Measurements from ENCODE around the gene DDTL. TPM values are rescaled to one million over a fixed set of nuclear protein-coding genes. Genes with fewer than 3 reads are reported as not detected.
"Not testable (repeated sequence)": the region's sequence is repeated elsewhere in the genome, so short reads cannot be mapped to it uniquely, and the experiment has no call there.

Gene DDTL
- total RNA-seq, 1 experiment from 2014 or later, result not detected

DNA sequence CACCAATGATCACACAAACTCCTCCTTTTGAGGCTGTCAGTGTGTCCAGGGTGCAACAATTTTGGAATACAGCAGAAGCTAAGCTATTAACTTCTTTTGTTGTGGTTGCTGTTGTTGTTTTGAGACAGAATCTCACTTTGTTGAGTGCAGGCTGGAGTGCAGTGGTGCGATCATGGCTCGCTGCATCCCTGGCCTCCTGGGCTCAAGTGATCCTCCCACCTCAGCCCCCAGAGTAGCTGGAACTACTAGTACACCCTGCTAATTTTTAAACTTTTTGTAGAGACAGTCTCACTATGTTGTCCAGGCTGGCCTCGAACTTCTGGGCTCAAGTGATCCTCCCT is 27.7 kb upstream of the DDTL start:
- intact Hi-C loops (cut with micrococcal nuclease; ENCODE audit: unreplicated experiment), result no loop called here
- Histone ChIP-seq H3K4me1 (replicated peaks; ENCODE audit: insufficient read depth) (no peaks in the 10 kb centered on the region), H3K9me3 (ENCODE audit: insufficient read depth, low read depth) (no peaks in the 10 kb centered on the region), H4K20me1 (ENCODE audit: insufficient read depth) (no peaks in the 10 kb centered on the region), H3K4me3 (no peak overlapping the region), H3K27me3 (ENCODE audit: insufficient read depth, low read depth) (no peaks in the 10 kb centered on the region), H2AFZ (no peak overlapping the region), H3K9me2 (ENCODE audit: insufficient read depth) (no peaks in the 10 kb centered on the region), H3K79me2 (ENCODE audit: low read depth) (no peaks in the 10 kb centered on the region), H3K36me3 (ENCODE audit: low read depth) (no peaks in the 10 kb centered on the region), H3K27ac (no peak overlapping the region), H3F3A (ENCODE audit: insufficient read depth, low read depth) (no peaks in the 10 kb centered on the region), H3K4me2 (no peak overlapping the region)
- TF ChIP-seq, protein P1, sequence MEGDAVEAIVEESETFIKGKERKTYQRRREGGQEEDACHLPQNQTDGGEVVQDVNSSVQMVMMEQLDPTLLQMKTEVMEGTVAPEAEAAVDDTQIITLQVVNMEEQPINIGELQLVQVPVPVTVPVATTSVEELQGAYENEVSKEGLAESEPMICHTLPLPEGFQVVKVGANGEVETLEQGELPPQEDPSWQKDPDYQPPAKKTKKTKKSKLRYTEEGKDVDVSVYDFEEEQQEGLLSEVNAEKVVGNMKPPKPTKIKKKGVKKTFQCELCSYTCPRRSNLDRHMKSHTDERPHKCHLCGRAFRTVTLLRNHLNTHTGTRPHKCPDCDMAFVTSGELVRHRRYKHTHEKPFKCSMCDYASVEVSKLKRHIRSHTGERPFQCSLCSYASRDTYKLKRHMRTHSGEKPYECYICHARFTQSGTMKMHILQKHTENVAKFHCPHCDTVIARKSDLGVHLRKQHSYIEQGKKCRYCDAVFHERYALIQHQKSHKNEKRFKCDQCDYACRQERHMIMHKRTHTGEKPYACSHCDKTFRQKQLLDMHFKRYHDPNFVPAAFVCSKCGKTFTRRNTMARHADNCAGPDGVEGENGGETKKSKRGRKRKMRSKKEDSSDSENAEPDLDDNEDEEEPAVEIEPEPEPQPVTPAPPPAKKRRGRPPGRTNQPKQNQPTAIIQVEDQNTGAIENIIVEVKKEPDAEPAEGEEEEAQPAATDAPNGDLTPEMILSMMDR (conservative IDR thresholded peaks at IDR 0.05), result no peak
- no peak for TF ChIP-seq EZH2 (IDR thresholded peaks at IDR 0.05; ENCODE audit: low read depth)
- POLR2A ChIA-PET (ENCODE audit: unreplicated experiment), result no interaction called here
- CTCF ChIA-PET, result no interaction called here
- no peak for DNase-seq
- BruUV-seq (replicated peaks), result no TSS peak

DNA sequence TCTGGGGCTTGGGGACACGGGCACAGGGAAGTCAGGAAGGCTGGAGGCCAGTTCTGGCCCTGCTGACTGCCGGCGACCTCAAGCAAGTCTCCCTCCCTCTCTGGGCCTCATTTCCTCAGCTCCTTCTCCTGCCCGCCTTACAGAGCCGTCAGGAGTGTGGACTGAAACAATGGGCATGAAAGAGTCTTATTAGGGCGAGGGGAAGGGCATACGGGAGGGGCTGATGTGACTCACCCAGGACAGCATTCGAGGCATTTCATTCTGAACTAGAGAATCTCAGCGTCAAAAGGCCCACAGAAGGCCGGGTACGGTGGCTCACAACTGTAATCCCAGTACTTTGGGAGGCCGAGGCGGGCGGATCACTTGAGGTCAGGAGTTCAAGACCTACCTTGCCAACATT is 26.5 kb upstream of the DDTL start:
- H3K79me2 ChIP-seq (ENCODE audit: low read depth); H3K4me1 ChIP-seq (replicated peaks; ENCODE audit: insufficient read depth); H2AFZ ChIP-seq; H3K36me3 ChIP-seq (ENCODE audit: low read depth); H3K4me2 ChIP-seq; CTCF ChIA-PET; H3K27ac ChIP-seq; POLR2A ChIA-PET (ENCODE audit: unreplicated experiment); H3K27me3 ChIP-seq (ENCODE audit: insufficient read depth, low read depth); H3F3A ChIP-seq (ENCODE audit: insufficient read depth, low read depth); H3K9me3 ChIP-seq (ENCODE audit: insufficient read depth, low read depth); DNase-seq; BruUV-seq (replicated peaks); H3K9me2 ChIP-seq (ENCODE audit: insufficient read depth); H4K20me1 ChIP-seq (ENCODE audit: insufficient read depth); H3K4me3 ChIP-seq; intact Hi-C loops (cut with micrococcal nuclease; ENCODE audit: unreplicated experiment): not testable (repeated sequence)

DNA sequence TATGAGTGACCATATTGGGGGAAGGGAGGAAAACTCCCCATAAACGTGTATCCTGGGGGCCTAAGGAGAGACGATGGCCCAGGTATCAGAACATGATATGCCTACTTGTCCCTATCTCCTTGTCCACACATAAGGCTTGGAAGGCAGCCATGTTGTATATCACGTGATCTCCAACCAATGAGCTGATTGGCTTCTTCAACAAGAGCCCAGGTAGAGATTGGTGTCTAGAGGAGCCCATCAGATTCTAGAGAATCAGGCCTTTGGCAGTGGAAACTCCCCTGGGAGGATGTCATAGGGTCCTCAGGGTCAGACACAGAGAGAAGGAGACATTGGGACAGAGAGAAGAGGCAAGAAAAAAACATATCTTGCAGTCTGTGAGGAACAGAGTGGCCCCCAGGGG is 19.3 kb upstream of the DDTL start:
- DNase-seq; H3K9me3 ChIP-seq (ENCODE audit: insufficient read depth, low read depth); H3K27ac ChIP-seq; H3K4me3 ChIP-seq; H3K27me3 ChIP-seq (ENCODE audit: insufficient read depth, low read depth); H3K4me1 ChIP-seq (replicated peaks; ENCODE audit: insufficient read depth); POLR2A ChIA-PET (ENCODE audit: unreplicated experiment); H4K20me1 ChIP-seq (ENCODE audit: insufficient read depth); H3K9me2 ChIP-seq (ENCODE audit: insufficient read depth); H2AFZ ChIP-seq; CTCF ChIA-PET; H3K36me3 ChIP-seq (ENCODE audit: low read depth); H3K79me2 ChIP-seq (ENCODE audit: low read depth); H3F3A ChIP-seq (ENCODE audit: insufficient read depth, low read depth); BruUV-seq (replicated peaks); intact Hi-C loops (cut with micrococcal nuclease; ENCODE audit: unreplicated experiment); H3K4me2 ChIP-seq: not testable (repeated sequence)

DNA sequence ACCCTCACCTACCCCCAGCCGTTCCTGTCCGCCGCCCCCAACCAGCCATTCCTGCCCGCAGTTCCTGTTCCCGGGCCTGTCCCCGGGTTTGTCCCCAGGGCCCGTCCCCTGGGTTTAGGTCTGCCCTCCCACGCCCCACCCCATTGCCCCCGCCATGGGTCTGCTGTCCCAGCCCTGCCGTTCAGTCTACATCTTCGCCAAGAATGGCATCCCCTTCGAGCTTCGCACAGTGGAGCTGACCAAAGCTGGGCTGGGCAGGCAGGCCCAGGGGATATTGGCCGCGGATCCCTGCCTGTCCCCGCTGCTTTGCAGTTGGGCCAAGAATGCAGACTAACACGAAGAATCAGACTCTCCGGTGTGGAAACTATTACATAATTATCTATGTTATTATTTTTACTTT is 16.9 kb upstream of the DDTL start:
- H3K9me3 ChIP-seq (ENCODE audit: insufficient read depth, low read depth); H3K27ac ChIP-seq; POLR2A ChIA-PET (ENCODE audit: unreplicated experiment); H2AFZ ChIP-seq; H3K4me2 ChIP-seq; DNase-seq; CTCF ChIA-PET; H4K20me1 ChIP-seq (ENCODE audit: insufficient read depth); H3K79me2 ChIP-seq (ENCODE audit: low read depth); intact Hi-C loops (cut with micrococcal nuclease; ENCODE audit: unreplicated experiment); H3K4me3 ChIP-seq; H3K9me2 ChIP-seq (ENCODE audit: insufficient read depth); H3K27me3 ChIP-seq (ENCODE audit: insufficient read depth, low read depth); H3F3A ChIP-seq (ENCODE audit: insufficient read depth, low read depth); H3K36me3 ChIP-seq (ENCODE audit: low read depth); BruUV-seq (replicated peaks); H3K4me1 ChIP-seq (replicated peaks; ENCODE audit: insufficient read depth): not testable (repeated sequence)

DNA sequence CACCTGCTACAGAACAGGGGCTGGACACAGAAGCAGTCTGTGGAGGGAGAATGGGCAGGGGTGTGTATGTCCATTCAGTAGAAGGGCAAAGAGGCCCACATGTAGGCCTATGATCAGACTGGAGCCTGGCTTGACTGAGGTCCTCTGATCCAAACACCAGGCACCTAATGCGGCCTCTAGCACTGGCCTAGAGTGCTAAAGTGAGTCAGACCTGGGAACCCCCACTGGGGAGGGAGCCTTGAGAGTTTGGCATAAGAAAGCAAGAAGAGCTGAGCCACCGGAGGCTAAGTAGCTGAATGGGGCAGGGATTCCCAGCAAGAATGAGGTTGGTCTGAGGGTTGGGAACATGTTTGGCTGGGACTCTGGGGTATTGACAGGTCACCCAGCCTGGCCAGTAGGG is 15.3 kb upstream of the DDTL start:
- H3K9me3 ChIP-seq (ENCODE audit: insufficient read depth, low read depth); CTCF ChIA-PET; H3K27me3 ChIP-seq (ENCODE audit: insufficient read depth, low read depth); H4K20me1 ChIP-seq (ENCODE audit: insufficient read depth); H3K36me3 ChIP-seq (ENCODE audit: low read depth); H3K4me2 ChIP-seq; DNase-seq; H3F3A ChIP-seq (ENCODE audit: insufficient read depth, low read depth); H2AFZ ChIP-seq; H3K4me3 ChIP-seq; H3K4me1 ChIP-seq (replicated peaks; ENCODE audit: insufficient read depth); intact Hi-C loops (cut with micrococcal nuclease; ENCODE audit: unreplicated experiment); H3K79me2 ChIP-seq (ENCODE audit: low read depth); POLR2A ChIA-PET (ENCODE audit: unreplicated experiment); BruUV-seq (replicated peaks); H3K27ac ChIP-seq; H3K9me2 ChIP-seq (ENCODE audit: insufficient read depth): not testable (repeated sequence)

DNA sequence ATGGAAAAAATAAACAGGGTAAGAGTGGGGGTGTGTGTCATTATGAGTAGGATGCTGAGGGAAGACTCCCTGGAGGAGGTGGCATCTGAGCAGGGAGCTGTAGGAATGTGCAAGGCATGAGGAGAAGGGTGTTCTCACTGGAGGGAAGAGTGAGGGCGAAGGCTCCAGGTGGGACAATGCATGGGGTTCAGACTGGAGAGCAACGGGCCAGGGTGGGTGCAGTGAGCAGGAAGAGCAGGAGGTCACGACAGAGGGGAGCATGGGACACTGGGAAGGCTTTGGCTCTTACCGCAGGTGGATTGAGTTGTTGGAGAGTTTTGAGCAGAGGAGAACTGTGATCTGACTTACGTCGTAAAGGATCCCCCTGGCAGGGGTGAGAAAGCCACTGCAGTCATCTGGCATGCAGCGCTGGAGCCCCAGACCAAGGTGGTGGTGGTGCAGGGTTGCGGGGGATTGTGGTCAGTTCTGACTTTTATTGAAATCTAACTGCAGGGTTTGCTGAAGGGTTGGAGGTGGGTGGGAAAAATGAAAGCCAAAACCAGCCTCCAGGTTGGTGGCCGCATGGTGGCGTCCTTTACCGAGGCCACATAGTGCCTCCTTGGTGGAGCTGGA is 13.8 kb upstream of the DDTL start:
- CTCF ChIA-PET; POLR2A ChIA-PET (ENCODE audit: unreplicated experiment); H3K27me3 ChIP-seq (ENCODE audit: insufficient read depth, low read depth); H3F3A ChIP-seq (ENCODE audit: insufficient read depth, low read depth); H3K4me1 ChIP-seq (replicated peaks; ENCODE audit: insufficient read depth); H4K20me1 ChIP-seq (ENCODE audit: insufficient read depth); H3K9me3 ChIP-seq (ENCODE audit: insufficient read depth, low read depth); H3K79me2 ChIP-seq (ENCODE audit: low read depth); H3K36me3 ChIP-seq (ENCODE audit: low read depth); H3K9me2 ChIP-seq (ENCODE audit: insufficient read depth); H3K4me2 ChIP-seq; DNase-seq; intact Hi-C loops (cut with micrococcal nuclease; ENCODE audit: unreplicated experiment); H3K4me3 ChIP-seq; H3K27ac ChIP-seq; BruUV-seq (replicated peaks); H2AFZ ChIP-seq: not testable (repeated sequence)

DNA sequence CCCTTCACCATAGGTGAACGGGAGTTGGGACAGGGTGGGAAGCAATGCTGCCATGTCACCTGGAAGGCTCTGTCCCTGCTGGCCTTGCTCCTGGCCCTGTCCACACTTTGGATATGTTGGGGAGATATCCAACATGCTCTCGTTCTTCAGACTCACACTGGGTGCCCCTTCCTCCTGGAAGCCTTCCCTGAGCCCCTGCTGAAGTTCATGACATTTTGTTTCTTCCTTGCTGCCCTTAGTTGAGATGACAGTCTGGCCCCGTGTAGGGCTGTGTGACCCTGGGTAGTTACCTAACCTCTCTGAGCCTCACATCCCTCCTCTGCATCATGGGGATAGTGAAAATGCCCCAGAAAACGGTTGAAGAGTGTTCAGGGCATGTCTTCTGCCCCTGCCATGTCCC is 13.2 kb upstream of the DDTL start:
- BruUV-seq (replicated peaks); H3K27me3 ChIP-seq (ENCODE audit: insufficient read depth, low read depth); H3K79me2 ChIP-seq (ENCODE audit: low read depth); DNase-seq; CTCF ChIA-PET; POLR2A ChIA-PET (ENCODE audit: unreplicated experiment); H3K27ac ChIP-seq; H3K4me3 ChIP-seq; H3K9me3 ChIP-seq (ENCODE audit: insufficient read depth, low read depth); H3K4me2 ChIP-seq; H4K20me1 ChIP-seq (ENCODE audit: insufficient read depth); H3K4me1 ChIP-seq (replicated peaks; ENCODE audit: insufficient read depth); H2AFZ ChIP-seq; H3K36me3 ChIP-seq (ENCODE audit: low read depth); intact Hi-C loops (cut with micrococcal nuclease; ENCODE audit: unreplicated experiment); H3F3A ChIP-seq (ENCODE audit: insufficient read depth, low read depth); H3K9me2 ChIP-seq (ENCODE audit: insufficient read depth): not testable (repeated sequence)

Data from PC-9 (cell line).